Coronary artery (tissue), 2 donors: ENCODE measurements around the gene ATXN2.

ENCODE experiments used
- DNase-seq: peaks from one replicate; pipeline ENCODE4 v3.0.0-alpha.2; 2017; ENCODE audit warnings: low spot score
- H3K27ac ChIP-seq, 2 donors: fragments of 200-600 bp; sonication (generic); one replicate each; pipeline ENCODE4 v1.5.1; 2016 to 2019
- H3K4me3 ChIP-seq: fragments of 200-600 bp; sonication (generic); 2 replicates; pipeline ENCODE4 v1.5.1; 2016; ENCODE audit warnings: mild to moderate bottlenecking, moderate library complexity
- CTCF ChIP-seq: fragments of 200-600 bp; sonication (generic); IDR thresholded peaks from one replicate; pipeline ENCODE4 v1.5.1; 2019; ENCODE audit warnings: antibody characterized with exemption

Gene ATXN2

GRCh38 chr12:111410431-111411184 is 188.5 kb downstream of the ATXN2 start:
- Histone ChIP-seq H3K27ac (peak overlapping the region; percentile 72 to 94), H3K4me3 (peak overlapping the region; percentile 93)
- no peak for DNase-seq
- no peak for TF ChIP-seq CTCF

DNA sequence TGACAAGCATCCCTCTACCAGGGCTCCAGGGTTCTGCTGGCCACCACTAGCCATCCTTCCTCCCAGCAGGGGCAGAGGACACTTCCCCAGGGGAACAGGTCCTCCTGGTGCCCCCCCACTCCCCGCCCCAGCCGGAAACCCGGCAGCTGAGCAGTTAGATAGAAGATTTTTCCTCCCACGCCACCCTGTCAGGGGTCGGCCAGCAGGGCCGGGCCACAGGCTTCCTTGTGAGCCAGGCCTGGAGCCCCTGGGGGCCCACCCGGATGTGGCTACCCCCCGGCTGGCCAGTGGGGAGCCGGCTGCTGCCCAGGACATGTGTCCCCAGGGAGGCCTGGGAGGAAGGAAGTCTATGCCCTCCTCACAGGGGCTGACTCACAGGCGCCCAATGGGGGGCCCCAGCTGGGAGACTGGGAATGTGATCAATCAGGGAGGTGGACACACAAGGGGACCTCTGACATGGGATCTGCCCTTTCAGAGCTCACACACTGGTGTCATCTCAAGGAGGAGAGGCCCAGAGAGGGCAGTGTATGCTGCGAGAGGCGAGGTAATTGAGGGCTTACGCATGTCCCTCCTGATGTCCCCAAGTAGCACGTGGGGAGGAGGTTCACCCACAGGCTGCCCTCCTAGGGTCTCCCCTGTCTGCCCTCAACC is 189.2 kb downstream of the ATXN2 start:
- Histone ChIP-seq H3K4me3 (peak overlapping the region; percentile 93), H3K27ac (peak overlapping the region; percentile 72 to 94)
- DNase-seq: no peak
- no peak for TF ChIP-seq CTCF

- DNase-seq: no peak
- peak overlapping the region; percentile 93 for H3K4me3 ChIP-seq
- TF ChIP-seq CTCF: no peak
- peak overlapping the region; percentile 72 to 94 for H3K27ac ChIP-seq
These were observed 189.7 kb downstream of the ATXN2 start for GRCh38 chr12:111409403-111409779.

DNA sequence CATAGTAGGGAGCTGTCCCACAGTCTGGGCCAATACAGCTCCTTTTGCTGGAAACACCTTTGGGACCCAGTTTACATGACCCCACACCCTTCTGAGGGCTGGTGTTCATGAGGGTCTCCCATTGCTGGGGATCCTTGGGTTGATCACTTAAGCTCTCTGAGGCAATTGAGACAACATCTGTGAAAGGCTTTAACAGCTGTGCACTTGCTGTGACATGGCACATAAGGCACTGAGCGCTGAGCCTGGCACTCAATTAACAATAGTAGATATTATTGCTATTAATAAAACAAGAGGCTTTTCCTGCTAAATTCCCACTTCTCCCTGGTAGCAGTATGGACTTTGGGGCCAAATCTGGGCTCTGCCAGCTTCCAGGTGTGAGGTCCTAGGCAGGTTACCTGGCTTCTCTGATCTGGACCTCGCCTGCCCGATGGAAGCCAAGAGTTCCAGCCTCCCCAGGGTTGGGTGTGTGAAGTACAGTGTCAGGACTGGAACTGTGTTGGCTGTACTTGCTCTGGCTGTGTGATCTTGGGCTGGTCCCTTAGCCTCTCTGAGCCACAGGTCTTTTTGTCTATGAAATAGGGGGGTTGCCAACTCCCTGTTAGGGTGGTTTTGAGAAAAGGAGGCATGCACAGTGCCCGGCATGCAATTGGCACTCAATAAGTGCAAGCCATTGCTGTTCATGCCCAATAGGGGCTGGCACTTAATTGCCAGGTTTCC is 190.3 kb downstream of the ATXN2 start:
- DNase-seq: no peak
- TF ChIP-seq CTCF: no peak
- H3K4me3 ChIP-seq: peak overlapping the region; percentile 93
- peak overlapping the region; percentile 72 to 94 for H3K27ac ChIP-seq

DNA sequence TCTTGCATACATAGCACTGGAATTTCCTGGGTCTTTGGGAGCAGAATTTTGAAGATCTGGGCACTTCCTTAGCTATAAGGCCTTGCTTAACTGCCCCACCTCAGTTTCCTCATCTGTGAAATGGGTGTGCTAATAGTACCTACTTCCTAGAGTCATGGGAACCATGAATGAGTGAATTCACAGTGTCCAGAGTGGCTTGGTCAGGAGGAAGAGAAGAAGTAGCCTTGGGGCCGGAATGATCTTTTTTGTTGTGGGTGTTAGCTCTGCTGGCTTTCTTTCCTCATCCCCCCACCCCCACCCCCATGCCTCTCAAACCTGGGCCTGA is 191.0 kb downstream of the ATXN2 start:
- no peak for DNase-seq
- no peak for TF ChIP-seq CTCF
- Histone ChIP-seq H3K27ac (peak overlapping the region in 1 of 2 donors; percentile 94), H3K4me3 (peak overlapping the region; percentile 93)

DNA sequence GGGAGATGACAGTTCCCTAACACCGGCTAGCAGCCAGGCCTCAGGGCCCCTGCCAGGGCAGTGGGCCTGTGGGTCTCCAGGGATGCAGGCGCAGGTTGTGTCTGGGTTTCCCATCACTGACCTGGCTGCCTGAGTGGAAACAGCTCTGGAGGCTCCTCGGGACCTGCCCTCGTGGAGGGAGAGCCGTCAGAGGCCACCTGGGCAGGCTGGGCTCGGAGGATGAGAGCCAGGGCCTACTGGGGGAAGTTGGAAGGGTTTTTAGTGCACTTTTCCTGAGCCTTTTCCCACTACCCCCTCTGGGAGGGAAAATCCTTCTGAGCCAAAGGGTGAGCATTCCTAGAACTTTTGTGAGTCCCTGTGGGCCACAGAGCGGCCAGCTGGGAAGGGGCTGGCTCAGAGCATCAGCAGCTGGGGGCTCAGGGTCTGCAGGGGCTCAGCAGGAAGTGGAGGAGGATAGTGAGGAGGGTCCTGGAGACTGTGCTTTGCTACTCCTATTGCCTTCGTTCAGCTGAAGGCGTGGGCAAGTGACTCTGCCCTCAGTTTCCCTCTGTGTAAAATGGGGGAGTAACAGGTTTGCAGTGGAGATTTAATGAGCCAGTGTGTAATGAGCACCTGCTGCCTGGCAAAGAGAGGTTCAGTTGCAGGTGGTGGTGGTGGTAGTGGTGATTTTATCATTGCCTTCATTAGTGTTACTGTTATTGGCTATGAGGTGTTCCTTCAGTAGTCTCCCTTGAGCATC is 191.6 kb downstream of the ATXN2 start:
- peak overlapping the region; percentile 93 for H3K4me3 ChIP-seq
- no peak for DNase-seq
- H3K27ac ChIP-seq: peak overlapping the region; percentile 15 to 94
- TF ChIP-seq CTCF: no peak
